ENCODE results near the gene SMURF1.

The SMURF1 gene

GRCh38 chr7:99128076-99128950 is 15.6 kb downstream of the SMURF1 start:
- no peak overlapping the region for H2BK15ac ChIP-seq (ENCODE audit: low read length)
- no peak overlapping the region for H3K14ac ChIP-seq (ENCODE audit: low read length)
- no peak overlapping the region for H2BK12ac ChIP-seq (ENCODE audit: low read length)
- no peak overlapping the region for H3K27ac ChIP-seq (replicated peaks; ENCODE audit: low read length)
- no CpG with 5 or more reads among the region's 11 CpGs for WGBS, 2 donors (ENCODE audit: extremely low coverage in 2 of 2, insufficient read length in 2 of 2, insufficient replicate concordance in 1 of 2)
- H3K79me1 ChIP-seq (ENCODE audit: low read depth, low read length), result peaks cover 11% of the 10 kb centered on the region
- H2BK120ac ChIP-seq (ENCODE audit: low read depth, low read length), result no peak overlapping the region
- H3K9me3 ChIP-seq (replicated peaks in 1 of 2; ENCODE audit: control insufficient read depth in 2 of 2, insufficient read depth in 1 of 2, low read depth in 1 of 2, low read length in 2 of 2), result peaks cover 0 to 4% of the 10 kb centered on the region in 2 donors
- no peak overlapping the region for H4K91ac ChIP-seq (ENCODE audit: low read depth, low read length, poor library complexity)
- H3K4me3 ChIP-seq (ENCODE audit: low read length in 2 of 2), result no peak overlapping the region
- no peak for DNase-seq (ENCODE audit: low spot score)
- H4K8ac ChIP-seq (ENCODE audit: low read depth, low read length), result no peak overlapping the region
- H2AK5ac ChIP-seq (ENCODE audit: low read depth, low read length), result no peak overlapping the region
- peaks cover 0 to 3% of the 10 kb centered on the region in 2 donors for H3K4me1 ChIP-seq (ENCODE audit: control insufficient read depth in 2 of 2, insufficient read depth in 1 of 2, low read depth in 1 of 2, low read length in 2 of 2)
- H3K23ac ChIP-seq (ENCODE audit: low read depth, low read length, poor library complexity), result no peak overlapping the region
- H3K27me3 ChIP-seq (ENCODE audit: control insufficient read depth in 3 of 3, insufficient read depth in 3 of 3, low read depth in 1 of 3, low read length in 3 of 3), result no peaks in the 10 kb centered on the region
- H3K4me2 ChIP-seq (ENCODE audit: insufficient read depth, low read length, poor library complexity, severe bottlenecking), result no peak overlapping the region
- H3K9ac ChIP-seq (ENCODE audit: low read depth, low read length, poor library complexity), result no peak overlapping the region
- no peak overlapping the region for H3K18ac ChIP-seq (ENCODE audit: low read length)
- H3K36me3 ChIP-seq (replicated peaks in 1 of 2; ENCODE audit: control insufficient read depth in 2 of 2, insufficient read depth in 2 of 2, low read length in 2 of 2), result no peaks in the 10 kb centered on the region
- H2AFZ ChIP-seq (ENCODE audit: low read length), result no peak overlapping the region
- no peak overlapping the region for H2BK5ac ChIP-seq (ENCODE audit: low read length)
- H3K4ac ChIP-seq (ENCODE audit: low read length), result no peak overlapping the region

- Histone ChIP-seq H3K27me3 (ENCODE audit: control insufficient read depth in 3 of 3, insufficient read depth in 3 of 3, low read depth in 1 of 3, low read length in 3 of 3) (no peaks in the 10 kb centered on the region), H3K36me3 (replicated peaks in 1 of 2; ENCODE audit: control insufficient read depth in 2 of 2, insufficient read depth in 2 of 2, low read length in 2 of 2) (no peaks in the 10 kb centered on the region), H3K4me1 (ENCODE audit: control insufficient read depth in 2 of 2, insufficient read depth in 1 of 2, low read depth in 1 of 2, low read length in 2 of 2) (peaks cover 0 to 3% of the 10 kb centered on the region in 2 donors), H3K9me3 (replicated peaks in 1 of 2; ENCODE audit: control insufficient read depth in 2 of 2, insufficient read depth in 1 of 2, low read depth in 1 of 2, low read length in 2 of 2) (peaks cover 0 to 4% of the 10 kb centered on the region in 2 donors), H2BK12ac (ENCODE audit: low read length) (no peak overlapping the region), H3K4ac (ENCODE audit: low read length) (no peak overlapping the region), H3K23ac (ENCODE audit: low read depth, low read length, poor library complexity) (no peak overlapping the region), H2BK120ac (ENCODE audit: low read depth, low read length) (no peak overlapping the region), H2BK5ac (ENCODE audit: low read length) (no peak overlapping the region), H3K9ac (ENCODE audit: low read depth, low read length, poor library complexity) (no peak overlapping the region), H4K91ac (ENCODE audit: low read depth, low read length, poor library complexity) (no peak overlapping the region), H3K79me1 (ENCODE audit: low read depth, low read length) (peaks cover 11% of the 10 kb centered on the region), H2AK5ac (ENCODE audit: low read depth, low read length) (no peak overlapping the region), H2AFZ (ENCODE audit: low read length) (no peak overlapping the region), H3K4me2 (ENCODE audit: insufficient read depth, low read length, poor library complexity, severe bottlenecking) (no peak overlapping the region), H3K4me3 (ENCODE audit: low read length in 2 of 2) (no peak overlapping the region), H3K18ac (ENCODE audit: low read length) (no peak overlapping the region), H3K14ac (ENCODE audit: low read length) (no peak overlapping the region), H2BK15ac (ENCODE audit: low read length) (no peak overlapping the region), H4K8ac (ENCODE audit: low read depth, low read length) (no peak overlapping the region), H3K27ac (replicated peaks; ENCODE audit: low read length) (no peak overlapping the region)
- no peak for DNase-seq (ENCODE audit: low spot score)
- WGBS, 2 donors (ENCODE audit: extremely low coverage in 2 of 2, insufficient read length in 2 of 2, insufficient replicate concordance in 1 of 2), result no CpG with 5 or more reads among the region's 6 CpGs
Observed at GRCh38 chr7:99127636-99128035, 16.3 kb downstream of the SMURF1 start.

- H4K8ac ChIP-seq (ENCODE audit: low read depth, low read length), result no peak overlapping the region
- H3K36me3 ChIP-seq (replicated peaks in 1 of 2; ENCODE audit: control insufficient read depth in 2 of 2, insufficient read depth in 2 of 2, low read length in 2 of 2), result no peaks in the 10 kb centered on the region
- no peaks in the 10 kb centered on the region for H3K27me3 ChIP-seq (ENCODE audit: control insufficient read depth in 3 of 3, insufficient read depth in 3 of 3, low read depth in 1 of 3, low read length in 3 of 3)
- no peak overlapping the region for H3K27ac ChIP-seq (replicated peaks; ENCODE audit: low read length)
- no peak overlapping the region for H3K4me2 ChIP-seq (ENCODE audit: insufficient read depth, low read length, poor library complexity, severe bottlenecking)
- H4K91ac ChIP-seq (ENCODE audit: low read depth, low read length, poor library complexity), result no peak overlapping the region
- no CpG with 5 or more reads among the region's 14 CpGs for WGBS, 2 donors (ENCODE audit: extremely low coverage in 2 of 2, insufficient read length in 2 of 2, insufficient replicate concordance in 1 of 2)
- no peak overlapping the region for H3K14ac ChIP-seq (ENCODE audit: low read length)
- no peak overlapping the region for H2AK5ac ChIP-seq (ENCODE audit: low read depth, low read length)
- peaks cover 5% of the 10 kb centered on the region for H3K79me1 ChIP-seq (ENCODE audit: low read depth, low read length)
- H2AFZ ChIP-seq (ENCODE audit: low read length), result no peak overlapping the region
- no peak overlapping the region for H2BK15ac ChIP-seq (ENCODE audit: low read length)
- no peak overlapping the region for H2BK12ac ChIP-seq (ENCODE audit: low read length)
- H3K23ac ChIP-seq (ENCODE audit: low read depth, low read length, poor library complexity), result no peak overlapping the region
- peaks cover 0 to under 1% of the 10 kb centered on the region in 2 donors for H3K4me1 ChIP-seq (ENCODE audit: control insufficient read depth in 2 of 2, insufficient read depth in 1 of 2, low read depth in 1 of 2, low read length in 2 of 2)
- H3K4ac ChIP-seq (ENCODE audit: low read length), result no peak overlapping the region
- H2BK120ac ChIP-seq (ENCODE audit: low read depth, low read length), result no peak overlapping the region
- H3K9ac ChIP-seq (ENCODE audit: low read depth, low read length, poor library complexity), result no peak overlapping the region
- H3K9me3 ChIP-seq (replicated peaks in 1 of 2; ENCODE audit: control insufficient read depth in 2 of 2, insufficient read depth in 1 of 2, low read depth in 1 of 2, low read length in 2 of 2), result peaks cover 0 to 4% of the 10 kb centered on the region in 2 donors
- no peak overlapping the region for H2BK5ac ChIP-seq (ENCODE audit: low read length)
- H3K4me3 ChIP-seq (ENCODE audit: low read length in 2 of 2), result no peak overlapping the region
- DNase-seq (ENCODE audit: low spot score), result no peak
- no peak overlapping the region for H3K18ac ChIP-seq (ENCODE audit: low read length)
Observed at GRCh38 chr7:99126921-99127553, 16.9 kb downstream of the SMURF1 start.

GRCh38 chr7:99125505-99125865 is 18.4 kb downstream of the SMURF1 start:
- Histone ChIP-seq H2AFZ (ENCODE audit: low read length) (no peak overlapping the region), H3K9me3 (replicated peaks in 1 of 2; ENCODE audit: control insufficient read depth in 2 of 2, insufficient read depth in 1 of 2, low read depth in 1 of 2, low read length in 2 of 2) (peaks cover 0 to 4% of the 10 kb centered on the region in 2 donors), H4K8ac (ENCODE audit: low read depth, low read length) (no peak overlapping the region), H3K4ac (ENCODE audit: low read length) (no peak overlapping the region), H2AK5ac (ENCODE audit: low read depth, low read length) (no peak overlapping the region), H3K18ac (ENCODE audit: low read length) (no peak overlapping the region), H3K4me2 (ENCODE audit: insufficient read depth, low read length, poor library complexity, severe bottlenecking) (no peak overlapping the region), H3K27ac (replicated peaks; ENCODE audit: low read length) (no peak overlapping the region), H3K14ac (ENCODE audit: low read length) (no peak overlapping the region), H3K36me3 (replicated peaks in 1 of 2; ENCODE audit: control insufficient read depth in 2 of 2, insufficient read depth in 2 of 2, low read length in 2 of 2) (peaks cover 0 to 2% of the 10 kb centered on the region in 2 donors), H3K4me3 (ENCODE audit: low read length in 2 of 2) (no peak overlapping the region), H3K23ac (ENCODE audit: low read depth, low read length, poor library complexity) (no peak overlapping the region), H3K79me1 (ENCODE audit: low read depth, low read length) (peaks cover 4% of the 10 kb centered on the region), H2BK120ac (ENCODE audit: low read depth, low read length) (no peak overlapping the region), H2BK12ac (ENCODE audit: low read length) (no peak overlapping the region), H2BK5ac (ENCODE audit: low read length) (no peak overlapping the region), H3K9ac (ENCODE audit: low read depth, low read length, poor library complexity) (no peak overlapping the region), H3K27me3 (ENCODE audit: control insufficient read depth in 3 of 3, insufficient read depth in 3 of 3, low read depth in 1 of 3, low read length in 3 of 3) (no peaks in the 10 kb centered on the region), H4K91ac (ENCODE audit: low read depth, low read length, poor library complexity) (no peak overlapping the region), H3K4me1 (ENCODE audit: control insufficient read depth in 2 of 2, insufficient read depth in 1 of 2, low read depth in 1 of 2, low read length in 2 of 2) (no peaks in the 10 kb centered on the region), H2BK15ac (ENCODE audit: low read length) (no peak overlapping the region)
- WGBS, 2 donors (ENCODE audit: extremely low coverage in 2 of 2, insufficient read length in 2 of 2, insufficient replicate concordance in 1 of 2), result no CpG with 5 or more reads among the region's 4 CpGs
- DNase-seq (ENCODE audit: low spot score), result no peak
